GM19467 (cell line): ENCODE measurements around the gene IFI27L1.
"Not testable (repeated sequence)": the region's sequence is repeated elsewhere in the genome, so short reads cannot be mapped to it uniquely, and the experiment has no call there.

Experiments
- ATAC-seq: cut with Tn5 transposase; IDR thresholded peaks from one replicate; pipeline ENCODE4 v1.9.1; 2021; ENCODE audit warnings: mild to moderate bottlenecking, moderate library complexity; ENCODE audit not compliant: unreplicated experiment

The IFI27L1 gene

DNA sequence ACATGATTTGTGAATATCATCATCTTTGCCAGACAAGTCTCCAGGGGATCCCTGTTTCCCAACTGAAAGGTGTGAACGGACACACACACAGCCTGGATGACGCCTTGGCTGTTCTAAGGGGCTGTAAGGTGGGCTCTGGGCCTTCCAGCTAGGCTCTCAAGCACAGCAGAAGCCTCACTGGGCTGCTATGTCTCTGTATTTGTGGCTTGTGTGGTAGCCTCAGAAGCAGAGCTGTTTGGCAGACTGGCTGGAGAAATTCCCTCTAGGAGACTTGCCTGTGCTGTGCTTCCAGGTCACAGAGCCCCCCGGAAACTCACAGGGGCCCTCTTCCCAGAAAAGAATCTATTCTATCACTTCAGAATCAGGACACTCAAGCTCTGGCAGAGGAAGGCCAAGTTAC, 33.5 kb upstream of the IFI27L1 start:
- no peak for ATAC-seq

DNA sequence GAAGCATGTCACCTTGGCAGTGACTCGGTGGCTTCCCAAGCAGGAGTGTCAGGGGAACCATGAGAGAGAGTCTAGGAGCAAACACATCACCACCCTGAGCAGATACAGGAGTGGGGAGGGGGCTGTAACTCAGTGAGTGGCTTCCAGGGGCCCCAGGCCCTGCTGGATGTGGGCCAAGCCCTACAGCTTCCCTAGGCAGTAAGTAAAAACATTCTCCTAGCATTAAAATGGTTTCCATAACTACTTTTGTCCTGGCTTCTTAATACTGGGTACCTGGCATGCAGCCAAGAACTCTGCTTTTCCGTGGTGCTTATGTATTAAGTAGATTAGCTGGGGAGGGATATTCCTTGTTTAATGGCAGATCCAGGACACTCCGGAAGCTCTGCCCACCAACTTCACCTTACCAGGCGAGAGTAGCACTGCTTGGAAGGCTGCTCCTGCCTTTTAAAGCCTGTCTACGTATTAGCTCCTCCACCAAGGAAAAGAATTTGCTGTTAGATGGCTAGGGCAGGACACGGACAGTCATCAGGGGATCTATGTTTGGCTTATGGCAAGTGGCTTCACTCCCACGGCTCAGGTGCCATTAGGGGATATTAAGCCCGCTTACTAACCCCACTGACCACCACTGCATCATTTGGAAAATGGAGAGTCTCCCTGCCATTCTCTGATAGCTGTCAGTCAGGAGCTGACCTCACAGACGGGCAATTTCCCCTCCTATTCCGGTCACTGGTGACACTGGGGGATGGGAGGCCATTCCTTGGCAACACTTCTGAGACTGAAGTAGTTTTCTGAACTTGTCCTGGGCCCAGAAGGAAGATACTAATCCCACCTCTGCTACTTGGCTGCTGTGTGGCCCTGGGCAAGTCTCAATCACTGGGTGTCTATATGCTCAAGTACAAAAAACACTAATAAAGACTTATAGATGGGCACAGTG, 32.2 kb upstream of the IFI27L1 start:
- no peak for ATAC-seq

DNA sequence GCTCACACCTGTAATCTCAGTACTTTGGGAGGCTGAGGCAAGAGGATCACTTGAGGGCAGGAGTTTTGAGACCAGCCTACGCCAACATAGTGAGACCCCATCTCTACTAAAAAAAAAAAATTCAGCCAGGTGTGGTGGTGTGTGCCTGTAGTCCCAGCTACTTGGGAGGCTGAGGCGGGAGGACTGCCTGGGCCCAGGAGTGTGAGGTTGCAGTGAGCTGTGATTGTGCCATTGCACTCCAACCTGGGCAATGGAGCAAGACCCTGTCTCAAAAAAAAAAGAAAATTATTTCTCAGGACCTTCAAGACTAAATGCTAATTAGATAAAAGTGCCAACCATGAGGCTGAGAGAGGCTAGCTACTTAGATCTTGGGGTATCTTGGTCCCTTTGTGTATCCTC, 31.5 kb upstream of the IFI27L1 start:
- no peak for ATAC-seq

DNA sequence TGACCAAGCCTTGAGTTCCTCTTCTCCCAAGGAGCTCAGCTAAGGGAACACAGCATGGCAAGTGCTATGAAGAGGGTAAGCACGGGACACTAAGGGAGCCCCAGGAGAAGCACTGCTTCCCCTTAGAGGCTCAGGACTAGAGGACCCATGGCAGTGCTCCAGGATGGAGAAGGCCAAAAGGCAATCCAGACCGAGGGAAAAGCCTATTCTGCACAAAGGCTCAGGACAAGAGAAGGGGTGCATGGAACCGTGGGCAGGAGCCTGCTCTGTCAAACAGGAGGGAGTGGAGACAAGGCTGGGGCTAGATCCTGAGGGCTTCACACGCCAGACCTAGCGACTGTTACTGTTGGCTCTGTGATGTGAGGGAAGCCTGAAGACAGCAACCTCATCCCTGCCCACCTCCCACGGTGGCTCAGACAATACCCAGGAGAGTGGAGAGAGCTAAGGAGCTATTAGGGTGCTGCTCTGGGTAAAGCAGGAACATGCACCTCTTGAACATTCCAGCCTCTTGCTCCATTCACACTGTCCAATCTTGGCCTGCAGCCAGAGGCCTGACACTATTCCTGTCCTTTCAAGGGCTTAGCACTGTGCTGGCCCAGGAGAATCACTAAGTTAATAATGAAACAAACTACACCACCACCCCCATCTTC, 30.8 kb upstream of the IFI27L1 start:
- no peak for ATAC-seq

DNA sequence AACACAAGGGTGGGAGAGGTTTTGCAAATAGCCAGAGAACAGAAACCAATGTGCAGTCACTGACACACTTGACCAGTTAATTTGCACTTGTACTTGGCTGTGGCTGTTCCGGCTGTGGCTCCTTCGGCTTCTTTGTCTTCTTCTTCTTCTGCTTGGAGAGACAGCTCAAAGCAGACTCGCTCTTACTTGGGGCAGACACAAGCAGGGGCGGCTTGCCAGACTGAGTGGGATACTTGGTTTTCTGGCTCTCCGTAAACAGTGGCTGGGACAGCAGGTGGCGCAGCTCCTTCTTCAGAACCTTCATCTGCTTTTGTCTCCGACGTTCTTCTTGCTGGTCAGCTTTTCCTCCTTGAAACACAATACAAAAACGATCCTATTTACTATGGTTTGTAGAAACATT, 30.0 kb upstream of the IFI27L1 start:
- ATAC-seq: no peak

DNA sequence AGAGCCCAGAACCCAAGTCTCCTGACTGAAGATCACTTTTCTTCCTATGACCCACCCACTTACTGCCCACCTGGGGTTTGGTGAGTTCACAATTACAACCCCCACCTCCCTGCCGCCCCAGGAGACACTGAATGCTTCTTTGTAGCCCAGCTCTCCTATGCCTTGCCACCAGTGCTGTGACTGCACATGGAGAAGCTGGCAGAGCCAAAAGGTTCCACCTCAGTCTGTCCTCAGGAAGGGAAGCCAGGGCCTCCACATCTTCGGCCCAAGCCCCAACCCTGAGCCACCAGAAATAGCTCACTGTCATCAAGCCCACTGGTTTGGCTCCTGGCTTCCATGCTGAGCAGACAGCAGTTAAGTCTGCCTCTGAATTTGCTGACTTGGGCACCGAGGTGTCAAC, 29.3 kb upstream of the IFI27L1 start:
- ATAC-seq: no peak

DNA sequence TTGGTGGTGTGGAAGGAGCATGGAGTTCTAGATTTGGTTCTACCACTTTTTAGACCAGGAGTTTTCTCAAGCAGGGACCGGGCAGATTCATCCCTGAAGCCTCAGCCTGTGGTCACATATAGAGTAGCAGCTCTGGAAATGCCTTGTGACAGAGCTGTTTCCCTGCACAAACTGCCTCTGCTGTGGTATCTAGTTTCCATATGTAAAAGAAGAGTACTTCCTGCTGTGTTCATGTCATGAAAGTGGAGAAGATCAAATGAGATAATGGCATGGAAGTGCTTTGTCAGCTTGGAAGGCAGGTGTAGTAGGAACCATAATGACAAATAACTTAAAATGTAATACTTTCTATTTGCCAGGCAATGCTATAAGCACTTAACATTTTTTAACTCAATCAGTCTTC, 28.9 kb upstream of the IFI27L1 start:
- no peak for ATAC-seq

DNA sequence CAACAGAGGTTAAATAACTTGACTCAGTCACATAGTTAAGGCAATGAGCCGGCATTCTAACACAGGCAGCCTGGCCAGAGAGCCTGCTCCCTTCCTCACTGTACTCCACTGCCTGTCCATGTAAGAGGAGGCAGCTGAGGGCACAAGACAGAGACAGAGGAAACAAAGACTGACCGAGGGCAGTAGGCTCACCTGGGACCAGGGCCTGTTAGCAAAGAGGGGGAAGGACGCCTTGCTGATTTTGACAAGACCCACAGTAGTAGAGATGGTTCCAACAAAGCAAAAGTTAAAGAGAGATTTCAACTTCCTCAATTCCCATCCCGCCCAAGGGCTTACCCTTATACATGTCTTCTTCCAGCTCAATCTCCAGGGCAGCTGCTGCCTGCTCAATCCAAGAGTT, 28.4 kb upstream of the IFI27L1 start:
- ATAC-seq: no peak

DNA sequence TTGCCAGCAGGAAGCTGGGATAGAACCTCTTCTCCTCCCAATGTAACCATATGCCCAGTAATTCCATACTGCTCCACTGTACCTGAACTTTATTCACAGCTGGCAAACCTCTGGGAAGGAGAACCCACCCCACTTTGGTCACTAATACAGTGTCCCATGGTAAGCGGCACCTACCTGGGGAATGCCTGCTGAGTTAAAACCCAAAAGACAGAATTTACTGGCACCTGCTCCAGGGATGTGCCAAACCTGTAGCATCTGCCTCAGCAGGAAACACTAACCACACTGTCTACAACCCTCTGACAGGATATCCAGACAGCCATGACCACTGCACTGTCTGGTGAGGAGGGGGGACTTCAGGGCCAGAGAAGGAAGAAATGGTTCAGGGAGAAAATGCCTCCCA, 26.7 kb upstream of the IFI27L1 start:
- no peak for ATAC-seq

DNA sequence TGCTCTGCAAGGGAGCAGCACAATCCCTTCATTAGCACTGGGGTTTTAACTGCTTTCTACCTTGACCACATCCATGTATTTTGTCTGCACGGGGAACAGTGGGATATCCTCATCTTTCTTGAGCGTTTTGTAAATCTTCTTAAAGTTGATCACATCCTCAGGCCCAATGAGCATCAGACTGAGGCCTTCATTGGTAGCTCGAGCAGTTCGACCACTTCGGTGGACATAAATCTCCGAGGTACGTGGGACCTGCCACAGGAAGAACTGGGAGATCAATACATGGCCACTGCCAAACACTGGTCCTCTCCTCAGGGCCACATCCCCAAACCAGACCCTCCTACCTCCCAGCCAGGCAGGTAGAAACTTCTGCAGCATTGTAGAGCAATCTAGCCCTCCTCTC, 26.2 kb upstream of the IFI27L1 start:
- ATAC-seq: no peak

DNA sequence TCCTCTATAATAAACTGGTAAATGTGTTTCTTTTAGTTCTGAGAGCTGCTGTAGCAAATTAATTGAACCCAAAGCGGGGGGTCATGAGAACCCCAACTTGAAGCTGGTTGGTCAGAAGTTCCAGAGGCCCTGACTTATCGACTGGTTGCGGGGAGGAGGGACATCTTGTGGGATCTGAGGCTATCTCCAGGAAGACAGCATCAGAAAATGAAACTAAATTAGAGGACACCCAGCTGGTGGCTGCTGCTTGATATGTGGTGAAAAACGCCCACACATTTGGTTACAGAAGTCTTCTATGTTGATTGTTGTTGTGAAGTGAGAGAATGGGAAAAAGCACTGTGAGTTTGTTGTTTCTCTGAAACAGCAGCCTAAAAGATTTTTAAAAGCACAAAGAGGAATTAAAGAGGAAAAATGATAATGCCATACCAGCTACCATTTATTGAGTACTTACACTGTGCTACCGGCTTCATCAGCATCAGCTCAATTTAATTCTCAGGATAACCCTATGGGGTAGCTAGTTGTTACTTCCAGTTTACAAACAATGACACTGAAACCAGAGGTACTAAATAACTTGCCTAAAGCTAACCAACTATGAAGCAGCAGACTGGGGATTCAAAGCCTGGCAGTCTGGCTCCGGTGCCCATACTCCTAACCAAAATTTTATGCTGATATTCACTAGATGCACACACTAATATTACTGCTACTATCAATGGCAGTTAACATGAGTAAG, 24.4 kb upstream of the IFI27L1 start:
- ATAC-seq: peak; percentile 52

DNA sequence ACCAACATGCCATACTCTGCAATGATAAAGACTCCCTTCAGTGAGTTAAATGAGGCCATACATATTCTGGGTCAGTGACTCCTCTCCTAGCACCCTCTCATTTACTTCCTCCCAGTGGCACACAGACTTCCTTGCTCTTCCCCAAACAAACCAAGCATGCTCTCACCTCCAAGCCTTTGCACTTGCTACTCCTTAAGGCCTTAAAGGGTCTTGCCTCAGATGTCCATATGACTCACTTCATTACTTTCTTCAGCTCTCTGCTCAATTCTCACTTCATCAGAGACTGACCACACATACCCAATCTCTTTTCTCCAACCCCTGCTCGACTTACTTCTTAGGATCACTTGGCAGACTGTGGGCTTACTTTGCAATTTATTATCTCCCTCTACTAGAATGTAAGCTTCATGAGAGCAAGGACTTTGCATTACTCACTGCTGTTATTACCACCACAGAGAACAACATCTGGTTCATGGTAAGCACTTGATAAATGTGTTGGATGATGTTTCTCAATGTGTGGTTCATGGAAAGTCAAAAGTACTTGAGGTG, 22.9 kb upstream of the IFI27L1 start:
- ATAC-seq: no peak

DNA sequence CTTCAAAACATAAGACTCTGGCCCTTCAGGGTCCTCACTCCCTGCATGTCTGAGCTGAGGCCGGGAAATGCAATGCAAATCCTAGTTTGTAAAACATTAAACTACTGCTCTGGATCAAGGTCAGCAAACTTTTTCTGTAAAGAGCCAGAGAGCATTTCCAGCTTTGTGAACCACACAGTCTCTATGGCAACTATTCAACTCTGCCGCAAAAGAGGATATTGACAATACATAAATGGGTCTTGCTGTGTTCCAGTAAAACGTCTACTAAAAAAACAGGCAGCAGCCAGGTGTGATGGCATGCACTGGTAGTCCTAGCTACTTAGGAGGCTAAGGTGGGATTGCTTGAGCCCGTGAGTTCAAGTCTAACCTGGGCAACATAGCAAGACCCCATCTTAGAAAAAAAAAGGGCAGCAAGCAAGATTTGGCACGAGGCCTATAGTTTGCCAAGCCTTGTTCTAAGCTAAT, 22.4 kb upstream of the IFI27L1 start:
- ATAC-seq: no peak

DNA sequence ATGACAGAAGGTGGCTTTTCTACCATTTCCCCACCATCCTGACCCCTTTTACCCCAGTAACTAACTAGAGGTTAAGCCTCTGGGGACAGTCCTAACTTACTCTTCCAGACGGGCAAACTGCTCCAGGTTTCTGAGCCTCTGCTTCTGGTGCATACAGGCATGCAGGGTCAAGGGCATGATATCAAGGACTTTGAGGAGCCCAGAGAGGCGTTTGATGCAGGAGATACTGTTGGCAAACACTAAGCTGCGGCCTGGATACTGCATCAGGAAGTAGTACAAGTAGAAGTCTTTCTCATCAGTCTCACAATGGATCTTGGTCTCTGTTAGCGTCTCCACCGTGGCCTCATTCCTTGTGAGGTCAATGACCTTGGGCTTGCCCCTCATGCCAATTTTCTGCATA, 21.1 kb upstream of the IFI27L1 start:
- ATAC-seq: no peak

DNA sequence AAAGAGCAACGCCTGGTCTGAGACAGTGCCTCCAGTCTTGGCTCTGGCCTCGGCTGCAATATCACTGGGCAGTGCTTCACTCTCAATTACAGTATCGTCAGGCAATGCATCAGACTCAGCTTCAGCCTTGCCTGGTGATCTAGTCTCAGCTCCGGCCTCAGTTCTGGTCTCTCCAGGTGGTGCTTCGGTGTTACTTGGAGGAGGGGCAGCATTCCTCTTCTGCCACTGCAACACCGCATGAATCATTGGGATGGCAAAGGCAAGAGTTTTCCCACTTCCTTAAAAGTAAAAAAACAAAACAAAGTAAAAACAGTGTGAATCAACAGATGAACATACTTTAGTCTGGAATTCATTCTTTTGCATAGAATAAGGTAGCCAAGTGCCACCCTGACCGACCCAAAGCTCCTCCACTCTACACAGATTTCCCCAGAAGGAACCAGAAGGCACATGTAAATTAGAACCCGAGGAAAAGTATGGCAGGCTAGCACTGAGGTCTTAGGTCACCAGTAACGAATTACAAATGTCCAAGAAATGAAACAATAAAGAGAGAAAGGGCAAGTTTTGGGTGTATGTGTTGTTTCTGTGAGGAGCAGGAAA, 18.7 kb upstream of the IFI27L1 start:
- no peak for ATAC-seq

DNA sequence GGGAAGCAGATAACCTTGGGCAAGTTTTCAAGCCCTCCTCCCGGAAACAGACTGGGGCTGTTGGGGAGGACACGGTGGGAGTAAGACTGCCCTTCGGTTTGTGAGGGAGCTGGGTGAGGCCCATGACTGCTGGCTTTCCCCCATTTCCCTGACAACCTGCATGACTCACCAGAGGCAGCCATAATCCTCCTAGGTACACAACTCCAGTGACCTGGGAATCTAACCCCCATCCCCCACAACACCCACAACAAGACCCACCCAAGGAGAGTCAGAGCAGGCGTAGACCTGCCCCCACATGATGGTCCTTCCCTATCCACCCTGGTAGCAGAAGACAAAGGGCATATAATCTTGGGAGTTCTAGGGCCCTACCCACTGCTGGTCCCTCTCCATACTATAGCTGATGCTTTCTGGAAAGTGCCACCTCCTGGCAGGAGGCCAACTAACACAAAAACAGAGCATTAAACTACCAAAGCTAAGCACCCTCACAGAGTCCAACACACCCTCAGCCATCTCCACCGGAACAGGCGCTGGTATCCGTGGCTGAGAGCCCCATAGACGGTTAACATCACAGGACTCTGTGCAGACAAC, 14.9 kb upstream of the IFI27L1 start:
- no peak for ATAC-seq

DNA sequence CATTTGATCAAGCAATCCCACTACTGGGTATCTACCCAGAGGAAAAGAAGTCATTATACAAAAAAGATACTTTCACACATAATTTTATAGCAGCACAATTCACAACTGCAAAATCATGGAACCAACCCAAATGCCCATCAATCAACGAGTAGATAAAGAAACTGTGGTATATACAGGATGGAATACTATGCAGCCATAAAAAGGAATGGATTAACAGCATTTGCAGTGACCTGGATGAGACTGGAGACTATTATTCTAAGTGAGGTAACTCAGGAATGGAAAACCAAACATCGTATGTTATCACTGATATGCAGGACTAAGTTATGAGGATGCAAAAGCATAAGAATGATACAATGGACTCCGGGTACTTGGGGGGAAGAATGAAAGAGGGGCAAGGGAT, 9.0 kb upstream of the IFI27L1 start:
- not testable (repeated sequence) for ATAC-seq

DNA sequence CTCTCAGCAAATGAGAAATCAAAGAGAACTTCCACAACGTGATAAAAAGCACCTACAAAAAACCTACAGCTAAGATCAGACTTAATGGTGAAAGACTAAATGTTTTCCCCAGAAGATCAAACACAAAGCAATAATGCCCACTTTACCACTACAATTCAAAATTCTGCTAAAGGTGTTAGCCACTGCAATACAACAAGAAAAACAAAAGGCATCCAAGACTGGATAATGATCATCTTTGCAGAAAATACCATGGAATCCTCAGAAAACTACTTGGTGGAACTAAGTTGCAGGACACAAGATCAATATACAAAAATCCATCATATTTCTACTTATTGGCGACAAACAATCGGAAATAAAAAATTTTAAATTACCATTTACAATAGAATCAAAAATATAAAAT, 6.6 kb upstream of the IFI27L1 start:
- no peak for ATAC-seq

DNA sequence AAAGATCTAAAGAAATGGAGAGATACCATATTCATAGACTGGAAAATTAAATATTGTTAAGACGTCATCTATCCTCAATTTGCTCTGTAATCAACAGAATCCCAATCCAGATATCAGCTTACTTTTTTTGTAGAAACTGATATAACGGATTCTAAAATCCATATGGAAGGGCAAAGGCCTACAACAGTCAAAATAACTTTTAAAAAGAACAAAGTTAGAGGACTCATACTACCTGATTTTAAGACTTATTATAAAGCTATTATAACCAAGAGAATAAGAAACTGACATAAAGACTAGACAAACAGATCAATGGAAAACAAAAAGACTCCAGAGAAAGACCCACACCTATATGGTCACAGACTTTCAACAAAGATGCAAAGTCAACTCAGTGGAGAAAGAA, 6.1 kb upstream of the IFI27L1 start:
- ATAC-seq: no peak

DNA sequence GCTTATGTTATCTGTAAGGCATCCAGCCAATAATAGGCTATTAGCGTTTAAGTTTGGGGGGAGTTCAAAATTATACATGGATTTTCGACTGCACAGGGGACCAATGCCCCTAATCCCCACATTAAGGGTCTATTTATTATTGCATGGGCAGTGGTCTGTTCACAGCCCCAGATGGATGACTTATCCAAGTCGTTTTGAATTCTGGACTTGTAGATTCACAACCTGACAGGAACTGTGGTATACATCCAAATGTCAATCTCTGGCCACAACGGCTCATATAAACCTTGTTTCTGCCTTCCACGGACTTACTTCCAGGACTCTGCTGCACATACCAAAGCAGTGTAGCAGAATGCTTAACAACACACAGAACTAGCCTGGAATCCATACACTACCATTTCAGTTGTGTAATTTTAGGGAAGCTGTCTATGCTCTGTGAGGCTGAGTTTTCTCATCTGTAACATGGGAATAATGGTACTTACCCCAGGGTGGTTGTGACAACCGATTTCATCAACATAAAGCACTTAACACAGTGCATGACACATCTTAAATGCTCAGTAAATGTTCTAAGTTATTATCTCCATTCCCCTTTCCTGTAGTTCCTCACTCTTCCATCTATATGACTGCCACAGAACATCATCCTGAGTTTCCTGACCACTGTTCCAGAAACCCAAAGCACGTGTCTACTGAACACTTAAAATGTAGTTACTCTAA, 3.8 kb upstream of the IFI27L1 start:
- ATAC-seq: no peak
